ENCODE results near the gene VSTM1. TPM values are rescaled to one million over a fixed set of nuclear protein-coding genes. Genes with fewer than 3 reads are reported as not detected.

VSTM1 gene
- total RNA-seq, 1 experiment from 2014 or later, result not detected

DNA sequence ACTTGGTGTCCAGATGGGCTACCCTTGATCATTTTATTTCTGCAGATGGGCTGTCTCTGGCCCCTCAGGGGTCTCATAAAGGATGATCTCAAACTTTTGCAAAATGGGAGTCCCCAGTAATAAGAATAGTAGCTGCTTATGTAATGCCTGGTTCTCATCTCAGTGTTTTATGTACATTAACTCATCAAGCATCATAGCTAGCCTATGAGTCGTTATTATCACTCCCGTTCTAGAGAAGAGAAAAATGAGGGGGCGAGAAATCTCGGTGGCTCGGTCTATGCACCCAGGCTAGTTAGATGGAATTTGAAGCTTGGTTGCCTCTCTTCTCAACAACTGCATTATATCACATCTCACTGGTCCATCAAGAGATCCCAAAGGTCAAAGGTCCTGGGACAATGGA is 68.9 kb downstream of the VSTM1 start:
- no peak for DNase-seq (ENCODE audit: low spot score)
- Mint-ChIP-seq H3K4me1 (peaks cover 19% of the 10 kb centered on the region), H3K36me3 (no peaks in the 10 kb centered on the region), H3K27me3 (ENCODE audit: low read depth) (peaks cover 77% of the 10 kb centered on the region), H3K9me3 (no peaks in the 10 kb centered on the region), H3K4me3 (no peak overlapping the region), H3K27ac (no peak overlapping the region)
- ATAC-seq, result no peak
- ChIA-PET CTCF (no interaction called here), POLR2A (interaction anchor here (1.8 kb wide), 1 partner anchor 14 kb away, joined by 5 read pairs; no protein-coding TSS in a partner anchor)
- TF ChIP-seq, protein P1, sequence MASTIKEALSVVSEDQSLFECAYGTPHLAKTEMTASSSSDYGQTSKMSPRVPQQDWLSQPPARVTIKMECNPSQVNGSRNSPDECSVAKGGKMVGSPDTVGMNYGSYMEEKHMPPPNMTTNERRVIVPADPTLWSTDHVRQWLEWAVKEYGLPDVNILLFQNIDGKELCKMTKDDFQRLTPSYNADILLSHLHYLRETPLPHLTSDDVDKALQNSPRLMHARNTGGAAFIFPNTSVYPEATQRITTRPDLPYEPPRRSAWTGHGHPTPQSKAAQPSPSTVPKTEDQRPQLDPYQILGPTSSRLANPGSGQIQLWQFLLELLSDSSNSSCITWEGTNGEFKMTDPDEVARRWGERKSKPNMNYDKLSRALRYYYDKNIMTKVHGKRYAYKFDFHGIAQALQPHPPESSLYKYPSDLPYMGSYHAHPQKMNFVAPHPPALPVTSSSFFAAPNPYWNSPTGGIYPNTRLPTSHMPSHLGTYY (CRISPR knock-in tag; IDR thresholded peaks at IDR 0.05), result no peak
- TF ChIP-seq, protein P2, sequence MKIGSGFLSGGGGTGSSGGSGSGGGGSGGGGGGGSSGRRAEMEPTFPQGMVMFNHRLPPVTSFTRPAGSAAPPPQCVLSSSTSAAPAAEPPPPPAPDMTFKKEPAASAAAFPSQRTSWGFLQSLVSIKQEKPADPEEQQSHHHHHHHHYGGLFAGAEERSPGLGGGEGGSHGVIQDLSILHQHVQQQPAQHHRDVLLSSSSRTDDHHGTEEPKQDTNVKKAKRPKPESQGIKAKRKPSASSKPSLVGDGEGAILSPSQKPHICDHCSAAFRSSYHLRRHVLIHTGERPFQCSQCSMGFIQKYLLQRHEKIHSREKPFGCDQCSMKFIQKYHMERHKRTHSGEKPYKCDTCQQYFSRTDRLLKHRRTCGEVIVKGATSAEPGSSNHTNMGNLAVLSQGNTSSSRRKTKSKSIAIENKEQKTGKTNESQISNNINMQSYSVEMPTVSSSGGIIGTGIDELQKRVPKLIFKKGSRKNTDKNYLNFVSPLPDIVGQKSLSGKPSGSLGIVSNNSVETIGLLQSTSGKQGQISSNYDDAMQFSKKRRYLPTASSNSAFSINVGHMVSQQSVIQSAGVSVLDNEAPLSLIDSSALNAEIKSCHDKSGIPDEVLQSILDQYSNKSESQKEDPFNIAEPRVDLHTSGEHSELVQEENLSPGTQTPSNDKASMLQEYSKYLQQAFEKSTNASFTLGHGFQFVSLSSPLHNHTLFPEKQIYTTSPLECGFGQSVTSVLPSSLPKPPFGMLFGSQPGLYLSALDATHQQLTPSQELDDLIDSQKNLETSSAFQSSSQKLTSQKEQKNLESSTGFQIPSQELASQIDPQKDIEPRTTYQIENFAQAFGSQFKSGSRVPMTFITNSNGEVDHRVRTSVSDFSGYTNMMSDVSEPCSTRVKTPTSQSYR (CRISPR knock-in tag; IDR thresholded peaks at IDR 0.05), result no peak
- TF ChIP-seq, protein P3, sequence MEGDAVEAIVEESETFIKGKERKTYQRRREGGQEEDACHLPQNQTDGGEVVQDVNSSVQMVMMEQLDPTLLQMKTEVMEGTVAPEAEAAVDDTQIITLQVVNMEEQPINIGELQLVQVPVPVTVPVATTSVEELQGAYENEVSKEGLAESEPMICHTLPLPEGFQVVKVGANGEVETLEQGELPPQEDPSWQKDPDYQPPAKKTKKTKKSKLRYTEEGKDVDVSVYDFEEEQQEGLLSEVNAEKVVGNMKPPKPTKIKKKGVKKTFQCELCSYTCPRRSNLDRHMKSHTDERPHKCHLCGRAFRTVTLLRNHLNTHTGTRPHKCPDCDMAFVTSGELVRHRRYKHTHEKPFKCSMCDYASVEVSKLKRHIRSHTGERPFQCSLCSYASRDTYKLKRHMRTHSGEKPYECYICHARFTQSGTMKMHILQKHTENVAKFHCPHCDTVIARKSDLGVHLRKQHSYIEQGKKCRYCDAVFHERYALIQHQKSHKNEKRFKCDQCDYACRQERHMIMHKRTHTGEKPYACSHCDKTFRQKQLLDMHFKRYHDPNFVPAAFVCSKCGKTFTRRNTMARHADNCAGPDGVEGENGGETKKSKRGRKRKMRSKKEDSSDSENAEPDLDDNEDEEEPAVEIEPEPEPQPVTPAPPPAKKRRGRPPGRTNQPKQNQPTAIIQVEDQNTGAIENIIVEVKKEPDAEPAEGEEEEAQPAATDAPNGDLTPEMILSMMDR (IDR thresholded peaks at IDR 0.05), result no peak
- TF ChIP-seq, protein P4, sequence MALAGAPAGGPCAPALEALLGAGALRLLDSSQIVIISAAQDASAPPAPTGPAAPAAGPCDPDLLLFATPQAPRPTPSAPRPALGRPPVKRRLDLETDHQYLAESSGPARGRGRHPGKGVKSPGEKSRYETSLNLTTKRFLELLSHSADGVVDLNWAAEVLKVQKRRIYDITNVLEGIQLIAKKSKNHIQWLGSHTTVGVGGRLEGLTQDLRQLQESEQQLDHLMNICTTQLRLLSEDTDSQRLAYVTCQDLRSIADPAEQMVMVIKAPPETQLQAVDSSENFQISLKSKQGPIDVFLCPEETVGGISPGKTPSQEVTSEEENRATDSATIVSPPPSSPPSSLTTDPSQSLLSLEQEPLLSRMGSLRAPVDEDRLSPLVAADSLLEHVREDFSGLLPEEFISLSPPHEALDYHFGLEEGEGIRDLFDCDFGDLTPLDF (CRISPR knock-in tag; IDR thresholded peaks at IDR 0.05), result no peak
- TF ChIP-seq MXD4 (CRISPR knock-in tag; IDR thresholded peaks at IDR 0.05; ENCODE audit: borderline replicate concordance), result no peak
- TF ChIP-seq GTF2I (CRISPR knock-in tag; conservative IDR thresholded peaks at IDR 0.05), result no peak
- no peak for TF ChIP-seq HMGA2 (CRISPR knock-in tag; IDR thresholded peaks at IDR 0.05)
- no peak for TF ChIP-seq CBFB (CRISPR knock-in tag; IDR thresholded peaks at IDR 0.05; ENCODE audit: low read depth)
- TF ChIP-seq, protein P5, sequence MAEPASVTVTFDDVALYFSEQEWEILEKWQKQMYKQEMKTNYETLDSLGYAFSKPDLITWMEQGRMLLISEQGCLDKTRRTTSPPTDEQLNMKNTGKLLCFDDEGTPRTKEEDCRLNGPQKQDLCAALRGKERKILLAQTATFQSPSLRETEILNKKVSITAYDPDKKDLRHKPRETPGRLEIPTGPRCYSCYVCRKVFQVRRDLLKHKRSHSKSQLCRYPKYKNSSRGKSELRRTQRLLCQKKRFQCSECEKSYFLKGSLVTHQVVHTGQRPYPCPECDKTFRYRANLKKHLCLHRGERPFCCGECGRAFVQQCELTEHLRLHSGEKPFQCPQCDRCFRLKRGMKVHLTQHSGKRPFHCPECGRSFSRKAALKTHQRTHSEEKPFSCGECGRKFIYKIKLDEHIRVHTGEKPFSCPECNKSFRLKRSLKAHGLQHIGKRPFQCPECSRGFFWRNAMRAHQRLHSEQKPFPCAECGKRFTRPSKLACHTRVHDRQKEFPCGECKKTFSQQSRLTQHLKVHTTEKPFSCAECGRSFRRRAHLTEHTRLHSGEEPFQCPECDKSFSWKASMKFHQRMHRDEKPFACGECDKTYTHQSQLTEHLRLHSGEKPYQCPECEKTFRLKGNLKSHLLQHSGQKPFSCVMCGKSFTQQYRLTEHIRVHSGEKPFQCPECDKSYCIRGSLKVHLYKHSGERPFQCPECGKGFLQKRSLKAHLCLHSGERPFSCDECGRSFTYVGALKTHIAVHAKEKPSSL (CRISPR knock-in tag; conservative IDR thresholded peaks at IDR 0.05), result no peak
- TF ChIP-seq NFYB (CRISPR knock-in tag; conservative IDR thresholded peaks at IDR 0.05; ENCODE audit: low read depth), result no peak
- no peak for TF ChIP-seq ZNF416 (CRISPR knock-in tag; IDR thresholded peaks at IDR 0.05)
- TF ChIP-seq NFE2L1 (CRISPR knock-in tag; IDR thresholded peaks at IDR 0.05), result no peak
- no peak for TF ChIP-seq GABPB1 (CRISPR knock-in tag; IDR thresholded peaks at IDR 0.05)

DNA sequence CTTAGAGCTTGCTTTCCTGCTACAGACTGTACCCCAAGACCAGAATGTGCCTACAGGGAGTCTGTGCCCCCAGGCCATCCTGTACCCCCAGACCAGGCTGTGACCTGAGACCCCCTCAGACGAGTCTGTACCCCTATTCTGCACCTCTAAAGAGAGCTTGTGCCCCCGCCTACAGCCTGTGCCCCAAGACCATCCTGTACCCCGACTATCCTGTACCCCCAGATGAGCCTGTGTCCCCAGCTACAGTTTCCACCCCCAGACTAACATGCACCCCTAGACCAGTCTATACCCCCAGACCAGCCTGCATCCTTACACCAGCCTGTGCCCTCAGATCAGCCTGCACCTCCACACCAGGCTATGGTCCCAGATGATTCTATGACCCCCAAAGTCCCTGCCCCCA is 70.2 kb downstream of the VSTM1 start:
- peaks cover 27% of the 10 kb centered on the region for H3K4me1 Mint-ChIP-seq
- TF ChIP-seq, protein P6, sequence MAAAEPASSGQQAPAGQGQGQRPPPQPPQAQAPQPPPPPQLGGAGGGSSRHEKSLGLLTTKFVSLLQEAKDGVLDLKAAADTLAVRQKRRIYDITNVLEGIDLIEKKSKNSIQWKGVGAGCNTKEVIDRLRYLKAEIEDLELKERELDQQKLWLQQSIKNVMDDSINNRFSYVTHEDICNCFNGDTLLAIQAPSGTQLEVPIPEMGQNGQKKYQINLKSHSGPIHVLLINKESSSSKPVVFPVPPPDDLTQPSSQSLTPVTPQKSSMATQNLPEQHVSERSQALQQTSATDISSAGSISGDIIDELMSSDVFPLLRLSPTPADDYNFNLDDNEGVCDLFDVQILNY (CRISPR knock-in tag; IDR thresholded peaks at IDR 0.05), result no peak
- TF ChIP-seq NFYB (CRISPR knock-in tag; conservative IDR thresholded peaks at IDR 0.05; ENCODE audit: low read depth) (no peak), NR2C2 (CRISPR knock-in tag; IDR thresholded peaks at IDR 0.05) (no peak), TCF7 (CRISPR knock-in tag; IDR thresholded peaks at IDR 0.05; ENCODE audit: low read depth) (no peak), ZNF138 (CRISPR knock-in tag; conservative IDR thresholded peaks at IDR 0.05) (no peak), FOXK1 (CRISPR knock-in tag; IDR thresholded peaks at IDR 0.05) (no peak)
- TF ChIP-seq, protein P7, sequence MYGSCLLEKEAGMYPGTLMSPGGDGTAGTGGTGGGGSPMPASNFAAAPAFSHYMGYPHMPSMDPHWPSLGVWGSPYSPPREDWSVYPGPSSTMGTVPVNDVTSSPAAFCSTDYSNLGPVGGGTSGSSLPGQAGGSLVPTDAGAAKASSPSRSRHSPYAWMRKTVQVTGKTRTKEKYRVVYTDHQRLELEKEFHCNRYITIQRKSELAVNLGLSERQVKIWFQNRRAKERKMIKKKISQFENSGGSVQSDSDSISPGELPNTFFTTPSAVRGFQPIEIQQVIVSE (CRISPR knock-in tag; IDR thresholded peaks at IDR 0.05; ENCODE audit: borderline replicate concordance), result no peak
- H3K27me3 Mint-ChIP-seq (ENCODE audit: low read depth), result peaks cover 67% of the 10 kb centered on the region
- DNase-seq (ENCODE audit: low spot score) (no peak), ATAC-seq (no peak)
- no peak overlapping the region for H3K4me3 Mint-ChIP-seq
- ChIA-PET CTCF (interaction anchor here (0.5 to 2.7 kb wide), 7 partner anchors 30 to 200 kb away, joined by 3 to 10 read pairs (median 3); no protein-coding TSS in a partner anchor), POLR2A (interaction anchor here (1.8 kb wide), 1 partner anchor 13 kb away, joined by 5 read pairs; no protein-coding TSS in a partner anchor)
- no peak overlapping the region for H3K27ac Mint-ChIP-seq
- H3K36me3 Mint-ChIP-seq, result no peaks in the 10 kb centered on the region
- H3K9me3 Mint-ChIP-seq, result no peaks in the 10 kb centered on the region
